Caco-2 (cell line): ENCODE measurements around the gene AKAP12. TPM values are rescaled to one million over a fixed set of nuclear protein-coding genes. Genes with fewer than 3 reads are reported as not detected.
A peak's percentile ranks its signal among the peaks of the same experiment; 100 is the strongest.

Experiments
- Bru-seq: library from RNA; stranded (reverse); fragments of 400-500 nt; gene quantifications from one replicate; lab custom pipeline; 2021; lab: Mats Ljungman, UMichigan
- BruChase-seq, 2 experiments: library from RNA; stranded (reverse); fragments of 400-500 nt; gene quantifications; one replicate each; lab custom pipeline; 2021; lab: Mats Ljungman, UMichigan
- BruUV-seq: library from RNA; stranded (reverse); fragments of 400-500 nt; replicated peaks from 2 replicates; lab custom pipeline; 2021; lab: Mats Ljungman, UMichigan
- CTCF ChIA-PET: fragments of 300-600 bp; sonication (Branson Sonifier 250); formaldehyde crosslinking; loops from one replicate; lab custom pipeline; 2022; ENCODE audit warnings: antibody characterized with exemption; lab: Charles Lee
- POLR2A ChIA-PET: fragments of 300-600 bp; sonication (Branson Sonifier 250); formaldehyde crosslinking; loops from one replicate; lab custom pipeline; 2022; ENCODE audit warnings: antibody characterized with exemption; lab: Charles Lee
- DNase-seq, 2 experiments: peaks; one replicate each; pipeline versions ENCODE4 v3.0.0 to v3.0.0-alpha.2; 2020 to 2022
- H3K27me3 ChIP-seq: replicated peaks from 2 replicates; pipeline ENCODE4 v1.6.0; 2011; ENCODE audit warnings: low read length; ENCODE audit not compliant: control insufficient read depth, insufficient read depth
- H3K36me3 ChIP-seq: 2 replicates; pipeline ENCODE4 v1.5.1; 2011; ENCODE audit warnings: low read length; ENCODE audit not compliant: control insufficient read depth, insufficient read depth
- H3K4me1 ChIP-seq: fragments of 250-450 bp; sonication (Bioruptor Pico); 2 replicates; pipeline ENCODE4 v1.5.1; 2020; ENCODE audit warnings: mild to moderate bottlenecking
- H3K4me3 ChIP-seq: 2 replicates; pipeline ENCODE4 v1.5.1; 2011; ENCODE audit warnings: low read depth, mild to moderate bottlenecking, control low read depth, low read length
- H3K9me3 ChIP-seq: fragments of 250-450 bp; sonication (Bioruptor Pico); 2 replicates; pipeline ENCODE4 v1.5.1; 2020; ENCODE audit warnings: mild to moderate bottlenecking, moderate library complexity
- H3K27ac Mint-ChIP-seq: one replicate; pipeline ENCODE4 v1.8.0; 2022; ENCODE audit warnings: mixed read lengths; ENCODE audit not compliant: unreplicated experiment
- H3K27me3 Mint-ChIP-seq: one replicate; pipeline ENCODE4 v1.8.0; 2022; ENCODE audit warnings: mixed read lengths; ENCODE audit not compliant: insufficient read depth, unreplicated experiment
- H3K36me3 Mint-ChIP-seq: one replicate; pipeline ENCODE4 v1.8.0; 2022; ENCODE audit warnings: mild to moderate bottlenecking, mixed read lengths; ENCODE audit not compliant: insufficient read depth, unreplicated experiment
- H3K4me1 Mint-ChIP-seq: one replicate; pipeline ENCODE4 v1.8.0; 2022; ENCODE audit warnings: low read depth, mixed read lengths; ENCODE audit not compliant: unreplicated experiment
- H3K4me3 Mint-ChIP-seq: one replicate; pipeline ENCODE4 v1.8.0; 2022; ENCODE audit warnings: mild to moderate bottlenecking, moderate library complexity, mixed read lengths; ENCODE audit not compliant: unreplicated experiment
- H3K9me3 Mint-ChIP-seq: one replicate; pipeline ENCODE4 v1.8.0; 2022; ENCODE audit warnings: mixed read lengths; ENCODE audit not compliant: unreplicated experiment
- intact Hi-C: fragments of 100-400 bp; cut with micrococcal nuclease; formaldehyde crosslinking; loops from one replicate; pipeline ENCODE4 v1.10.0; 2022; ENCODE audit not compliant: unreplicated experiment
- long read RNA-seq: library from polyadenylated mRNA; stranded (forward); transcript quantifications from one replicate; pipeline ENCODE4 v2.0.0, GENCODE V29; 2022
- total RNA-seq: library from RNA; stranded (reverse); gene quantifications from 2 replicates; pipeline ENCODE4 v1.2.3, GENCODE V29; 2022
- TF ChIP-seq, protein P1 (sequence below), 2 experiments: fragments of 200-600 bp in 1 of 2; IDR thresholded peaks; 1 replicate in 1 of 2; 2 replicates in 1 of 2; pipeline versions ENCODE4 v1.5.1 to v1.8.0; 2011 to 2022; ENCODE audit warnings: antibody characterized with exemption in 1 of 2, control low read depth in 1 of 2, inconsistent platforms in 1 of 2, low read depth in 1 of 2, low read length in 1 of 2, mild to moderate bottlenecking in 1 of 2, moderate library complexity in 1 of 2; ENCODE audit not compliant: insufficient read depth in 1 of 2, severe bottlenecking in 1 of 2, unreplicated experiment in 1 of 2

The AKAP12 gene, protein sequence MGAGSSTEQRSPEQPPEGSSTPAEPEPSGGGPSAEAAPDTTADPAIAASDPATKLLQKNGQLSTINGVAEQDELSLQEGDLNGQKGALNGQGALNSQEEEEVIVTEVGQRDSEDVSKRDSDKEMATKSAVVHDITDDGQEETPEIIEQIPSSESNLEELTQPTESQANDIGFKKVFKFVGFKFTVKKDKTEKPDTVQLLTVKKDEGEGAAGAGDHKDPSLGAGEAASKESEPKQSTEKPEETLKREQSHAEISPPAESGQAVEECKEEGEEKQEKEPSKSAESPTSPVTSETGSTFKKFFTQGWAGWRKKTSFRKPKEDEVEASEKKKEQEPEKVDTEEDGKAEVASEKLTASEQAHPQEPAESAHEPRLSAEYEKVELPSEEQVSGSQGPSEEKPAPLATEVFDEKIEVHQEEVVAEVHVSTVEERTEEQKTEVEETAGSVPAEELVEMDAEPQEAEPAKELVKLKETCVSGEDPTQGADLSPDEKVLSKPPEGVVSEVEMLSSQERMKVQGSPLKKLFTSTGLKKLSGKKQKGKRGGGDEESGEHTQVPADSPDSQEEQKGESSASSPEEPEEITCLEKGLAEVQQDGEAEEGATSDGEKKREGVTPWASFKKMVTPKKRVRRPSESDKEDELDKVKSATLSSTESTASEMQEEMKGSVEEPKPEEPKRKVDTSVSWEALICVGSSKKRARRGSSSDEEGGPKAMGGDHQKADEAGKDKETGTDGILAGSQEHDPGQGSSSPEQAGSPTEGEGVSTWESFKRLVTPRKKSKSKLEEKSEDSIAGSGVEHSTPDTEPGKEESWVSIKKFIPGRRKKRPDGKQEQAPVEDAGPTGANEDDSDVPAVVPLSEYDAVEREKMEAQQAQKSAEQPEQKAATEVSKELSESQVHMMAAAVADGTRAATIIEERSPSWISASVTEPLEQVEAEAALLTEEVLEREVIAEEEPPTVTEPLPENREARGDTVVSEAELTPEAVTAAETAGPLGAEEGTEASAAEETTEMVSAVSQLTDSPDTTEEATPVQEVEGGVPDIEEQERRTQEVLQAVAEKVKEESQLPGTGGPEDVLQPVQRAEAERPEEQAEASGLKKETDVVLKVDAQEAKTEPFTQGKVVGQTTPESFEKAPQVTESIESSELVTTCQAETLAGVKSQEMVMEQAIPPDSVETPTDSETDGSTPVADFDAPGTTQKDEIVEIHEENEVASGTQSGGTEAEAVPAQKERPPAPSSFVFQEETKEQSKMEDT (N-terminal part only)
- total RNA-seq (0.93 and 1.2 TPM in 2 replicates), Bru-seq, nascent RNA (percentile 21 among the genes with signal in this experiment), BruChase-seq, experiment 1, labeled RNA remaining after a 2-hour chase (percentile 20 among the genes with signal in this experiment), BruChase-seq, experiment 2, labeled RNA remaining after a 6-hour chase (percentile 29 among the genes with signal in this experiment)
- long read RNA-seq: 0 reads

- Histone ChIP-seq H3K27me3 (no peaks in the 10 kb centered on the region), H3K4me3 (no peak within 1 kb of the TSS), H3K4me1 (no peaks in the 10 kb centered on the region; the same call in 1 of the 2 replicates), H3K9me3 (no peaks in the 10 kb centered on the region), H3K36me3 (no peaks in the 10 kb centered on the region)
- CTCF ChIA-PET: no interaction called here
- TF ChIP-seq, protein P1, sequence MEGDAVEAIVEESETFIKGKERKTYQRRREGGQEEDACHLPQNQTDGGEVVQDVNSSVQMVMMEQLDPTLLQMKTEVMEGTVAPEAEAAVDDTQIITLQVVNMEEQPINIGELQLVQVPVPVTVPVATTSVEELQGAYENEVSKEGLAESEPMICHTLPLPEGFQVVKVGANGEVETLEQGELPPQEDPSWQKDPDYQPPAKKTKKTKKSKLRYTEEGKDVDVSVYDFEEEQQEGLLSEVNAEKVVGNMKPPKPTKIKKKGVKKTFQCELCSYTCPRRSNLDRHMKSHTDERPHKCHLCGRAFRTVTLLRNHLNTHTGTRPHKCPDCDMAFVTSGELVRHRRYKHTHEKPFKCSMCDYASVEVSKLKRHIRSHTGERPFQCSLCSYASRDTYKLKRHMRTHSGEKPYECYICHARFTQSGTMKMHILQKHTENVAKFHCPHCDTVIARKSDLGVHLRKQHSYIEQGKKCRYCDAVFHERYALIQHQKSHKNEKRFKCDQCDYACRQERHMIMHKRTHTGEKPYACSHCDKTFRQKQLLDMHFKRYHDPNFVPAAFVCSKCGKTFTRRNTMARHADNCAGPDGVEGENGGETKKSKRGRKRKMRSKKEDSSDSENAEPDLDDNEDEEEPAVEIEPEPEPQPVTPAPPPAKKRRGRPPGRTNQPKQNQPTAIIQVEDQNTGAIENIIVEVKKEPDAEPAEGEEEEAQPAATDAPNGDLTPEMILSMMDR (IDR thresholded peaks at IDR 0.05; ENCODE audit: insufficient read depth in 1 of 2, low read depth in 1 of 2, low read length in 1 of 2, severe bottlenecking in 1 of 2, unreplicated experiment in 1 of 2): no peak
- Mint-ChIP-seq H3K4me3 (peak within 1 kb of the TSS; percentile 59), H3K4me1 (peaks cover 14% of the 10 kb centered on the region), H3K9me3 (no peaks in the 10 kb centered on the region), H3K27me3 (peaks cover 3% of the 10 kb centered on the region), H3K27ac (no peak within 1 kb of the TSS), H3K36me3 (no peaks in the 10 kb centered on the region)
- no TSS peak for BruUV-seq
- DNase-seq: no peak
- POLR2A ChIA-PET: no interaction called here
- intact Hi-C loops: no loop called here
These were observed at the start of gene AKAP12 for GRCh38 chr6:151239603-151240035. Gene AKAP12, plus strand, starts transcription at chr6:151239967. Its CDS starts 596 bp downstream, at chr6:151240563.

- no peak for DNase-seq
- no peaks in the 10 kb centered on the region for H3K9me3 Mint-ChIP-seq
- no TSS peak for BruUV-seq
These were observed 48.2 kb upstream of the AKAP12 start for GRCh38 chr6:151191527-151191926.

More at GRCh38 chr6:151191527-151191926, 48.2 kb upstream of the AKAP12 start:
- ChIA-PET POLR2A (no interaction called here), CTCF (no interaction called here)
- H3K9me3 ChIP-seq: no peaks in the 10 kb centered on the region
- H3K4me3 ChIP-seq: no peak overlapping the region
- Mint-ChIP-seq H3K36me3 (no peaks in the 10 kb centered on the region), H3K4me1 (no peaks in the 10 kb centered on the region), H3K4me3 (no peak overlapping the region), H3K27ac (no peak overlapping the region), H3K27me3 (no peaks in the 10 kb centered on the region)
- no peaks in the 10 kb centered on the region for H3K4me1 ChIP-seq
- H3K36me3 ChIP-seq: no peaks in the 10 kb centered on the region
- no peaks in the 10 kb centered on the region for H3K27me3 ChIP-seq
- intact Hi-C loops: no loop called here
- TF ChIP-seq, protein P1 (IDR thresholded peaks at IDR 0.05; ENCODE audit: insufficient read depth in 1 of 2, low read depth in 1 of 2, low read length in 1 of 2, severe bottlenecking in 1 of 2, unreplicated experiment in 1 of 2): no peak
